ENCODE results near the gene CACNA1F. TPM values are rescaled to one million over a fixed set of nuclear protein-coding genes. Genes with fewer than 3 reads are reported as not detected.

Gene CACNA1F
- total and polyA plus RNA-seq, 9 of the 15 experiments (the other 6 are each of a cell fraction or from before 2014, with no cell fraction given) = under 0.01 to 0.41 (median 0.03) TPM; not detected in 3

GRCh38 chrX:49190821-49191573, 42.1 kb downstream of the CACNA1F start (continued):
- TF ChIP-seq RBFOX2 (IDR thresholded peaks at IDR 0.05; ENCODE audit: low read depth, low read length) (peak; percentile 92; the same call in 1 of the 2 replicates), MAX (CRISPR knock-in tag; IDR thresholded peaks at IDR 0.05) (0 out of 2 replicates have a peak, but pooled peaks have one; percentile 34), ZNF668 (CRISPR knock-in tag; IDR thresholded peaks at IDR 0.05) (no peak), HNRNPL (IDR thresholded peaks at IDR 0.05; ENCODE audit: low read depth, low read length) (peak; percentile 62; the same call in 1 of the 2 replicates), TBP (optimal IDR thresholded peaks at IDR 0.05; ENCODE audit: low read depth, low read length) (peak; percentile 86), ZFP1 (CRISPR knock-in tag; IDR thresholded peaks at IDR 0.05) (no peak), TOE1 (IDR thresholded peaks at IDR 0.05; ENCODE audit: borderline replicate concordance) (no peak), TOE1 (CRISPR knock-in tag; IDR thresholded peaks at IDR 0.05; ENCODE audit: borderline replicate concordance, low read depth) (no peak), ZNF280B (CRISPR knock-in tag; IDR thresholded peaks at IDR 0.05) (no peak), ZNF395 (CRISPR knock-in tag; IDR thresholded peaks at IDR 0.05) (no peak), SNRNP70 (optimal IDR thresholded peaks at IDR 0.05; ENCODE audit: low read depth, low read length) (no peak), MYBL2 (IDR thresholded peaks at IDR 0.05; ENCODE audit: low read depth) (peak; percentile 77), MYBL2 (CRISPR knock-in tag; IDR thresholded peaks at IDR 0.05; ENCODE audit: borderline replicate concordance) (no peak), RBM17 (IDR thresholded peaks at IDR 0.05; ENCODE audit: borderline replicate concordance, low read depth, low read length) (no peak), CXXC5 (CRISPR knock-in tag; IDR thresholded peaks at IDR 0.05) (peak; percentile 91), CBX2 (IDR thresholded peaks at IDR 0.05; ENCODE audit: insufficient read depth, low read length, poor library complexity, severe bottlenecking) (no peak), ZNF764 (CRISPR knock-in tag; IDR thresholded peaks at IDR 0.05; ENCODE audit: low read depth) (no peak), KLF16 (IDR thresholded peaks at IDR 0.05) (no peak), RB1 (IDR thresholded peaks at IDR 0.05; ENCODE audit: low read depth) (no peak), NR2C1 (IDR thresholded peaks at IDR 0.05) (no peak), NR2C1 (tag; IDR thresholded peaks at IDR 0.05) (no peak), LEF1 (IDR thresholded peaks at IDR 0.05) (no peak), NFE2L1 (tag; IDR thresholded peaks at IDR 0.05; ENCODE audit: borderline replicate concordance, low read depth) (no peak), YBX1 (IDR thresholded peaks at IDR 0.05) (no peak), ZNF766 (CRISPR knock-in tag; conservative IDR thresholded peaks at IDR 0.05) (no peak), ZNF436 (CRISPR knock-in tag; IDR thresholded peaks at IDR 0.05) (no peak)
